Activated T-cell treated with anti-CD3 and anti-CD28 coated beads, Interleukin-2, amount 50 U/mL, for 72 hours (primary cell): Measurements from ENCODE around the gene CCDC107. TPM values are rescaled to one million over a fixed set of nuclear protein-coding genes. Genes with fewer than 3 reads are reported as not detected.

Experiments
- ATAC-seq, 2 donors: fragments of 150-1000 bp; cut with Tn5 transposase; replicated peaks in 1 of 2; 2 replicates each; pipeline ENCODE4 v1.10.0; 2021; ENCODE audit warnings: moderate library complexity in 2 of 2, mild to moderate bottlenecking in 1 of 2
- DNase-seq, 2 donors: peaks; one replicate each; pipeline ENCODE4 v3.0.0; 2021 to 2022; ENCODE audit warnings: mixed read lengths in 1 of 2
- H3K27ac Mint-ChIP-seq: one replicate; pipeline ENCODE4 v1.8.0; 2022; ENCODE audit warnings: mild to moderate bottlenecking, moderate library complexity, mixed read lengths
- H3K27me3 Mint-ChIP-seq: one replicate; pipeline ENCODE4 v1.8.0; 2022; ENCODE audit warnings: low read depth, mixed read lengths
- H3K36me3 Mint-ChIP-seq, 2 donors: one replicate each; pipeline ENCODE4 v1.8.0; 2022; ENCODE audit warnings: mixed read lengths in 2 of 2, mild to moderate bottlenecking in 1 of 2; ENCODE audit not compliant: insufficient read depth in 2 of 2
- H3K4me1 Mint-ChIP-seq: one replicate; pipeline ENCODE4 v1.8.0; 2022; ENCODE audit warnings: low read depth, mixed read lengths
- H3K4me3 Mint-ChIP-seq, 2 donors: one replicate each; pipeline ENCODE4 v1.8.0; 2022; ENCODE audit warnings: mild to moderate bottlenecking in 2 of 2, mixed read lengths in 2 of 2, moderate library complexity in 2 of 2
- H3K9me3 Mint-ChIP-seq, 2 donors: one replicate each; pipeline ENCODE4 v1.8.0; 2022; ENCODE audit warnings: mixed read lengths in 2 of 2
- total RNA-seq, 2 donors: library from RNA; stranded (reverse); gene quantifications; one replicate each; pipeline ENCODE4 v1.2.3, GENCODE V29; 2022

CCDC107 gene
- total RNA-seq, 2 donors from 2014 or later = 9.5 to 10.8 TPM

- peaks cover 6% of the 10 kb centered on the region for H3K4me1 Mint-ChIP-seq
- DNase-seq (no peak), ATAC-seq (no peak)
- H3K27ac Mint-ChIP-seq = no peak within 1 kb of the TSS
- peaks cover 0 to 1% of the 10 kb centered on the region in 2 donors for H3K36me3 Mint-ChIP-seq
- H3K4me3 Mint-ChIP-seq = peak within 1 kb of the TSS; percentile 28 to 49
- peaks cover 0 to 2% of the 10 kb centered on the region in 2 donors for H3K9me3 Mint-ChIP-seq
- peaks cover 11% of the 10 kb centered on the region for H3K27me3 Mint-ChIP-seq
Measured at GRCh38 chr9:35673132-35674024, 15.3 kb downstream of the CCDC107 start, which contains the start of gene CA9. CA9 (plus strand) TSS chr9:35673928; CDS start chr9:35673960, 32 bp downstream.

- Mint-ChIP-seq H3K27me3 (peaks cover 11% of the 10 kb centered on the region), H3K36me3 (peaks cover 0 to 1% of the 10 kb centered on the region in 2 donors), H3K27ac (no peak overlapping the region), H3K4me1 (peaks cover 6% of the 10 kb centered on the region), H3K4me3 (no peak overlapping the region), H3K9me3 (no peaks in the 10 kb centered on the region)
- DNase-seq (no peak), ATAC-seq (no peak)
Measured at GRCh38 chr9:35674025-35674361, 15.9 kb downstream of the CCDC107 start.

- Mint-ChIP-seq H3K4me3 (peak overlapping the region; percentile 61 to 76), H3K4me1 (peaks cover 6% of the 10 kb centered on the region), H3K36me3 (peaks cover 0 to 1% of the 10 kb centered on the region in 2 donors), H3K27ac (no peak overlapping the region), H3K9me3 (no peaks in the 10 kb centered on the region), H3K27me3 (peaks cover 11% of the 10 kb centered on the region)
- ATAC-seq (no peak), DNase-seq (no peak)
Measured at GRCh38 chr9:35675204-35675603, 17.1 kb downstream of the CCDC107 start.

GRCh38 chr9:35675732-35676392, 17.8 kb downstream of the CCDC107 start:
- peak; percentile 84 to 85 for ATAC-seq
- peak overlapping the region; percentile 76 to 77 for H3K4me3 Mint-ChIP-seq
- no peak overlapping the region for H3K27ac Mint-ChIP-seq
- peaks cover 6% of the 10 kb centered on the region for H3K4me1 Mint-ChIP-seq
- DNase-seq = peak; percentile 54 to 61
- peaks cover 11% of the 10 kb centered on the region for H3K27me3 Mint-ChIP-seq
- peaks cover 0 to 1% of the 10 kb centered on the region in 2 donors for H3K36me3 Mint-ChIP-seq
- H3K9me3 Mint-ChIP-seq = no peaks in the 10 kb centered on the region

GRCh38 chr9:35679091-35679490, 21.0 kb downstream of the CCDC107 start:
- H3K9me3 Mint-ChIP-seq = no peaks in the 10 kb centered on the region
- H3K27me3 Mint-ChIP-seq = peaks cover 8% of the 10 kb centered on the region
- H3K36me3 Mint-ChIP-seq = peaks cover 0 to 1% of the 10 kb centered on the region in 2 donors
- no peak for DNase-seq
- no peak for ATAC-seq
- no peak overlapping the region for H3K4me3 Mint-ChIP-seq
- H3K27ac Mint-ChIP-seq = no peak overlapping the region
- H3K4me1 Mint-ChIP-seq = peaks cover 6% of the 10 kb centered on the region

- Mint-ChIP-seq H3K27ac (no peak overlapping the region), H3K4me3 (no peak overlapping the region), H3K27me3 (peaks cover under 1% of the 10 kb centered on the region), H3K36me3 (no peaks in the 10 kb centered on the region), H3K9me3 (no peaks in the 10 kb centered on the region), H3K4me1 (peaks cover 6% of the 10 kb centered on the region)
- no peak for DNase-seq
- ATAC-seq = no peak
Measured at GRCh38 chr9:35679766-35680330, 21.8 kb downstream of the CCDC107 start.

GRCh38 chr9:35680331-35681105, 22.4 kb downstream of the CCDC107 start:
- no peaks in the 10 kb centered on the region for H3K27me3 Mint-ChIP-seq
- H3K4me3 Mint-ChIP-seq = no peak overlapping the region
- DNase-seq (no peak), ATAC-seq (no peak)
- H3K36me3 Mint-ChIP-seq = no peaks in the 10 kb centered on the region
- H3K4me1 Mint-ChIP-seq = peaks cover 6% of the 10 kb centered on the region
- no peak overlapping the region for H3K27ac Mint-ChIP-seq
- no peaks in the 10 kb centered on the region for H3K9me3 Mint-ChIP-seq

GRCh38 chr9:35681341-35682002, 23.4 kb downstream of the CCDC107 start:
- Mint-ChIP-seq H3K36me3 (no peaks in the 10 kb centered on the region), H3K27ac (no peak overlapping the region), H3K27me3 (no peaks in the 10 kb centered on the region), H3K9me3 (no peaks in the 10 kb centered on the region), H3K4me1 (peaks cover 1% of the 10 kb centered on the region), H3K4me3 (no peak overlapping the region)
- ATAC-seq (no peak), DNase-seq (no peak)

GRCh38 chr9:35682051-35682450, 24.0 kb downstream of the CCDC107 start:
- no peak for ATAC-seq
- Mint-ChIP-seq H3K27me3 (no peaks in the 10 kb centered on the region), H3K9me3 (no peaks in the 10 kb centered on the region), H3K4me1 (no peaks in the 10 kb centered on the region), H3K27ac (no peak overlapping the region), H3K4me3 (no peak overlapping the region), H3K36me3 (no peaks in the 10 kb centered on the region)
- no peak for DNase-seq

- no peak overlapping the region for H3K27ac Mint-ChIP-seq
- no peak overlapping the region for H3K4me3 Mint-ChIP-seq
- no peaks in the 10 kb centered on the region for H3K9me3 Mint-ChIP-seq
- no peaks in the 10 kb centered on the region for H3K27me3 Mint-ChIP-seq
- H3K36me3 Mint-ChIP-seq = no peaks in the 10 kb centered on the region
- no peak for ATAC-seq
- no peak for DNase-seq
- H3K4me1 Mint-ChIP-seq = peaks cover 3% of the 10 kb centered on the region
Measured at GRCh38 chr9:35682520-35683315, 24.6 kb downstream of the CCDC107 start.

GRCh38 chr9:35683323-35683722, 25.2 kb downstream of the CCDC107 start:
- H3K27me3 Mint-ChIP-seq = no peaks in the 10 kb centered on the region
- H3K27ac Mint-ChIP-seq = no peak overlapping the region
- no peak overlapping the region for H3K4me3 Mint-ChIP-seq
- no peak for DNase-seq
- H3K9me3 Mint-ChIP-seq = no peaks in the 10 kb centered on the region
- H3K36me3 Mint-ChIP-seq = no peaks in the 10 kb centered on the region
- no peak for ATAC-seq
- peaks cover 9% of the 10 kb centered on the region for H3K4me1 Mint-ChIP-seq

GRCh38 chr9:35684921-35685320, 26.8 kb downstream of the CCDC107 start:
- Mint-ChIP-seq H3K36me3 (no peaks in the 10 kb centered on the region), H3K4me1 (peaks cover 20% of the 10 kb centered on the region), H3K27me3 (no peaks in the 10 kb centered on the region), H3K9me3 (no peaks in the 10 kb centered on the region), H3K4me3 (no peak overlapping the region), H3K27ac (no peak overlapping the region)
- DNase-seq (no peak), ATAC-seq (no peak)
